Neural crest cell (in vitro differentiated cells): ENCODE data around the gene RYR1. TPM values are rescaled to one million over a fixed set of nuclear protein-coding genes. Genes with fewer than 3 reads are reported as not detected.

Source experiments
- DNase-seq: peaks from one replicate; pipeline ENCODE4 v3.0.0; 2021; ENCODE audit warnings: low read depth, mixed read lengths, low spot score
- H3K27ac Mint-ChIP-seq: one replicate; pipeline ENCODE4 v1.8.0; 2021; ENCODE audit warnings: mild to moderate bottlenecking, mixed read lengths; ENCODE audit not compliant: unreplicated experiment
- H3K27me3 Mint-ChIP-seq: 2 replicates; pipeline ENCODE4 v1.8.0; 2021; ENCODE audit warnings: low read depth, mild to moderate bottlenecking, mixed read lengths
- H3K36me3 Mint-ChIP-seq: 2 replicates; pipeline ENCODE4 v1.8.0; 2021; ENCODE audit warnings: low read depth, mild to moderate bottlenecking, mixed read lengths
- H3K4me1 Mint-ChIP-seq: 2 replicates; pipeline ENCODE4 v1.8.0; 2021; ENCODE audit warnings: mixed read lengths
- H3K4me3 Mint-ChIP-seq: one replicate; pipeline ENCODE4 v1.8.0; 2021; ENCODE audit warnings: mild to moderate bottlenecking, mixed read lengths
- H3K9me3 Mint-ChIP-seq: 2 replicates; pipeline ENCODE4 v1.8.0; 2021; ENCODE audit warnings: mixed read lengths
- CTCF ChIP-seq: fragments of 200-600 bp; sonication (generic); conservative IDR thresholded peaks from 2 replicates; pipeline ENCODE4 v1.5.0; 2021; ENCODE audit warnings: antibody characterized with exemption, mild to moderate bottlenecking
- total RNA-seq: library from RNA; stranded (reverse); gene quantifications from 2 replicates; pipeline ENCODE4 v1.2.1, GENCODE V29; 2021

The RYR1 gene
- total RNA-seq, 1 donor from 2014 or later: 1.1 TPM

DNA sequence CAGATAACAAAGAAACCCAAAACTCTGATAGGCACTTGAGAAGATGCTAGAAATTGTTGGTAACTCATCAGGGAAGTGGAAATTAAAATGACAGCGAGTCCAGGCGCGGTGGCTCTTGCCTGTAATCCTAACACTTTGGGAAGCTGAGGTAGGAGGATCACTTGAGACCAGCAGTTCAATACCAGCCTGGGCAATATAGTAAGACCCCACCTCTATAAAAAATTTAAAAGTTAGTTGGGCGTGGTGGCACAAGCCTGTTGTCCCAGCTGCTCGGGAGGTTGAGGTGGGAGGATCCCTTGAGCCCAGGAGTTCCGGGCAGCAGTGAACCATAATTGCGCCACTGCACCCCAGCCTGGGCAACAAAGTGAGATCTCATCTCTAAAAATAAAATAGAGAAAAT lies 2.6 kb upstream of the RYR1 start:
- Mint-ChIP-seq H3K4me1 (peaks cover 17% of the 10 kb centered on the region), H3K27me3 (peaks cover 9% of the 10 kb centered on the region), H3K4me3 (no peak overlapping the region), H3K27ac (no peak overlapping the region), H3K9me3 (no peaks in the 10 kb centered on the region), H3K36me3 (no peaks in the 10 kb centered on the region)
- TF ChIP-seq CTCF: no peak
- no peak for DNase-seq

GRCh38 chr19:38434549-38435051 lies 1.1 kb downstream of the RYR1 start:
- TF ChIP-seq CTCF: no peak
- peaks cover 9% of the 10 kb centered on the region for H3K27me3 Mint-ChIP-seq
- no peak overlapping the region for H3K4me3 Mint-ChIP-seq
- no peak overlapping the region for H3K27ac Mint-ChIP-seq
- DNase-seq: peak; percentile 35
- no peaks in the 10 kb centered on the region for H3K36me3 Mint-ChIP-seq
- peaks cover 13% of the 10 kb centered on the region for H3K4me1 Mint-ChIP-seq
- no peaks in the 10 kb centered on the region for H3K9me3 Mint-ChIP-seq

- no peaks in the 10 kb centered on the region for H3K9me3 Mint-ChIP-seq
- H3K27me3 Mint-ChIP-seq: peaks cover 9% of the 10 kb centered on the region
- DNase-seq: no peak
- TF ChIP-seq CTCF: no peak
- H3K4me1 Mint-ChIP-seq: peaks cover 17% of the 10 kb centered on the region
- H3K27ac Mint-ChIP-seq: no peak overlapping the region
- H3K4me3 Mint-ChIP-seq: no peak overlapping the region
- H3K36me3 Mint-ChIP-seq: no peaks in the 10 kb centered on the region
Observed at GRCh38 chr19:38437295-38437694, 3.8 kb downstream of the RYR1 start.

- no peak for TF ChIP-seq CTCF
- Mint-ChIP-seq H3K4me1 (peaks cover 17% of the 10 kb centered on the region), H3K4me3 (no peak overlapping the region), H3K36me3 (no peaks in the 10 kb centered on the region), H3K27me3 (peaks cover 9% of the 10 kb centered on the region), H3K27ac (no peak overlapping the region), H3K9me3 (no peaks in the 10 kb centered on the region)
- DNase-seq: no peak
Observed at GRCh38 chr19:38437917-38438316, 4.4 kb downstream of the RYR1 start.

DNA sequence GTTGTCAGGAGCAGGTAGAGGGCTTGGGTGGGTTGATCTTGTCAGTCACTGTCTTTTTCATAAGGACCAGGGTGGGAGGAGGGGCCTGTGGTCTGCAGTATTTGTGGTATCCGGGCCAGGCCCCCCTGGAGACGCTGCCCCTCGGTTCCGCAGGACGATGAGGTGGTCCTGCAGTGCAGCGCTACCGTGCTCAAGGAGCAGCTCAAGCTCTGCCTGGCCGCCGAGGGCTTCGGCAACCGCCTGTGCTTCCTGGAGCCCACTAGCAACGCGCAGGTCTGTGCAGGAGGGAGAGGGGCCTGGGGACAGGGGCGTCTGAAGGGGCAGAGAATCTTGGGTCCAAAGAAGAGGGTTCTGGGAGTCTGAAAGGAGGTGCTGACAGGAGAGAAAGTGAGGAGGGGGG lies 7.1 kb downstream of the RYR1 start:
- Mint-ChIP-seq H3K27ac (no peak overlapping the region), H3K9me3 (no peaks in the 10 kb centered on the region), H3K4me3 (no peak overlapping the region), H3K4me1 (peaks cover 4% of the 10 kb centered on the region), H3K36me3 (no peaks in the 10 kb centered on the region), H3K27me3 (no peaks in the 10 kb centered on the region)
- DNase-seq: no peak
- no peak for TF ChIP-seq CTCF
